Stimulated activated CD4-positive, alpha-beta T cell treated with anti-CD3 and anti-CD28 coated beads, Interleukin-4, amount 100 ng/mL, for 48 hours (primary cell): ENCODE data around the gene FAM234B.
"Not testable (repeated sequence)": the region's sequence is repeated elsewhere in the genome, so short reads cannot be mapped to it uniquely, and the experiment has no call there.

ENCODE experiments used
- DNase-seq, 2 donors: peaks; one replicate each; pipeline ENCODE4 v3.0.0-alpha.2; 2020; ENCODE audit warnings: low read depth in 2 of 2

The FAM234B gene

DNA sequence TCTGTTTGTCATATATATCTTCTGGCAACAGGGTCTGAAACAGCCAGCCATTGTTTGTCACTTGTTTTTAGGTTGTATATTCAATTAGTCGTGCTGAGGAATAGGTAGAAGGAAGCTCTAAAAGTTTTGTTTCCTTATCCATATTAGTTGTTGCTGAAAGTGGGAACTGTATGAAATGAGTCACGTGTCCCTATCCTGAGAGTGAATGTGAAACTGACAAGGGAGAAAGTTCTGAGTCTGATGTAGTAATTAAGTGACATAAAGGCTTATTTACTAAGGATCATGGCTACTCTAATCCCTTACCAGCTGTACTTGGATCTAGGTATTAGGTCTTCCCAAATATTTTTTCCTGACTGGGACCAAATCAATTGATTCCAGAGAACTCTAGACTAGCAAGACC is 16.4 kb downstream of the FAM234B start:
- no peak for DNase-seq

DNA sequence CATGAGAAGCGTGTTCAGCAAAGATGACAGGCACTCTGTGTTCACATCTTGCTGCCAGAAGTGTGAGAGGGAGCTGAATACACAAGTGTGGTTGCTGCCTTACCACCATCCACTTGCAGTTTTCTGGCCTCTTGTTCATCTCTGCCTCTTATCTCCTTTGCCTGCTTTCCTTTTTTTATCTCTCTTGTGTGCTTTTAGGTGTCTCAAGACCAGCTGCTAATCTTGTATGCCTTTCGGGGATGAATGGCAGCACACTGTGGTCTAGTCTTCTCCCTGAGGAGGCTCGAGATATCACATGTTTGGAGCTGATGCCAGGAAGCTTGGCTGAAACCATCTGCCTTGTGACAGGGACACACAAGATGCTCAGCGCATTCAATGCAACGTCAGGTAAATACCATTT is 17.2 kb downstream of the FAM234B start:
- DNase-seq, result no peak

DNA sequence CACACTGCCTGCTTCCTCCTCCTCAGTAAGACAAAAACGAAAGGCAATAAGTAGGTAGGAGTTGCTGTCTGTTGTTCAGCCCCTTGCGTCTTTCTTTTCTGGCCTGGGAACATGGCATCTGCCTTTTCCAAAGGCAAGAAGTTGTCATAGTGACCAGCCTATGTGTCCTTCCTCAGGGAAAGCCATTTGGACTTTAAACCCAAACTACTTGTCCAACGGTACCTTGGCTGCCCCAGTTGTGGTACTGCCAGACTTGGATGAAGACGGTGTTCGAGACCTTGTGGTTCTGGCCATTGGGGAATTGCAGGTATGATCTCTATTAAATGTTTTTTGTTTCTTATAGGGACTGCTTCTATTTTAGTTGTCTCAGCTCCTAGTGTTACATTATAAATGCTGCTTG is 18.5 kb downstream of the FAM234B start:
- DNase-seq, result no peak

GRCh38 chr12:13066014-13066413 is 21.8 kb downstream of the FAM234B start:
- no peak for DNase-seq

DNA sequence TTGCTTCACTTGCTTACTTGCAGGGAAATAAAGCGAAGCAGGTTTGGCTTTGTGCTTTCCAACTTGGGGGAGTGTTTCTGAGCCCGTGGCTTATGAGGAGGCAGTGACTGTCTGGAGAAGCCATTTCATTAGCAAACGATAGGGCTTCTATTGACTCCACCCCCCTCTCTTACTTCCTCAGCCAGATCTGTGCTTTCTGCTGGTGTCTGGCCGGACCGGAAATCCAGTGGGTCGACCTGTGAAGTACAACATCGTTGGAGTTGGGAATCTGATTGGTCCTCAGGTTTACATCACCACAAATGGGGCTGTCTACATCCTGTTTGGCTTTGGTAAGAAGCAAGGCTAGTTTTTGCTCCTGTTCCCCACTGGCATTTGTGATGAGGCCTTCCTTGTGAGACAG is 22.3 kb downstream of the FAM234B start:
- DNase-seq, result no peak

DNA sequence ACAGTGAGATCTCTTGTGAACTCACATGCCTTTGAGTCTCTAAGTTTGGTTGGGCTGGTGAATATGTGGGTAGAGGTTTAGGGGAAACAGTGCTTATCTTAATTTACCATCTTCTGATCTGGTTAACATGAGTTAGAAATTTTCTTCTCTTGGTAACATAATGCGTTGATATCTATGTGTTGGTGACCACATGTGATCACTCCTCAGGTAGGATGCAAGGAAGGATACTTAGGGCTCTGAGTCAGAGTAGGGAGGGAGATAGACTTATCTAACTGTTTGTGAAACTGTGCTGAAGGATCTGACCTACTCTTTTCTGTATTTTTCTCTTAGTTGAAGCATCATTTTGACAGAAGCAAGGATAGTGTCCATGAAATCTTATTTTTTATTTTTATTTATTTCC is 23.1 kb downstream of the FAM234B start:
- no peak for DNase-seq

DNA sequence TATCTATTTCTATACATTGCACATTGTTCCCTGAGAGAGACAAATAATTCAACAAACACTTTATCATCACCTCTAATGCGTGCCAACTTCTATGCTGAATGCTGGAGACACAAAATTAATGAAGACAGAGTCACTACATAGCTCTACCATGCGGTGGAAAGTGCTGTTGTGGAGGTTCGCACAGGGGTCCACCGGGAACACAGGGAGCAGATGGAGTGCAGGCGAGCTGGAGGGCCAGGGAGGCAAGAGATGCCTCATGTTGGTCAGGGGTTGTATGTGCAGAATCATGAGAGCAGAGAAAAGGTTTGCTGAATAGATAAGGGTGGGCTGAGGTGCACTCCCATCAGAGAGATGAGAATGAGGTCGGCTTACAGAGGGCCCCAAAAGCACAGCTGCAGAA is 25.2 kb downstream of the FAM234B start:
- DNase-seq, result no peak

GRCh38 chr12:13071305-13072280 is 27.4 kb downstream of the FAM234B start:
- no peak for DNase-seq

DNA sequence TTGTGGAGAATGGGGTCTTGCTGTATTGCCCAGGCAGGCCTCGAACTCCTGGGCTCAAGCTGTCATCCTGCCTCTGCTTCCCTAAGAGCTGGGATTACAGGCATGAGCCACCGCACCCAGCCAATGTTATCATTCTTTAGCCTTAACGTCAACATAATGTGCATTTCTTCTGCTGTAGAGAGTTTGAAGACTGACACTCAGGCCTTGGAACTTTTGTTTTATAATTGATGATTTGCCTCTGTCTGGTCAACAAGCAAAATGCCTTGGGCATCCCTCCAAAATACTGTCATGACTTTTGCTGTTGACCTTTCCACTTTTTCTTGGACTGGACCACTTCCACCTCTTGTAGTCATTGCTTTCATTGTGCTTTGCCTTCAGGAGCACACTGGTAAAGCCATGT is 29.0 kb downstream of the FAM234B start:
- DNase-seq, result no peak

DNA sequence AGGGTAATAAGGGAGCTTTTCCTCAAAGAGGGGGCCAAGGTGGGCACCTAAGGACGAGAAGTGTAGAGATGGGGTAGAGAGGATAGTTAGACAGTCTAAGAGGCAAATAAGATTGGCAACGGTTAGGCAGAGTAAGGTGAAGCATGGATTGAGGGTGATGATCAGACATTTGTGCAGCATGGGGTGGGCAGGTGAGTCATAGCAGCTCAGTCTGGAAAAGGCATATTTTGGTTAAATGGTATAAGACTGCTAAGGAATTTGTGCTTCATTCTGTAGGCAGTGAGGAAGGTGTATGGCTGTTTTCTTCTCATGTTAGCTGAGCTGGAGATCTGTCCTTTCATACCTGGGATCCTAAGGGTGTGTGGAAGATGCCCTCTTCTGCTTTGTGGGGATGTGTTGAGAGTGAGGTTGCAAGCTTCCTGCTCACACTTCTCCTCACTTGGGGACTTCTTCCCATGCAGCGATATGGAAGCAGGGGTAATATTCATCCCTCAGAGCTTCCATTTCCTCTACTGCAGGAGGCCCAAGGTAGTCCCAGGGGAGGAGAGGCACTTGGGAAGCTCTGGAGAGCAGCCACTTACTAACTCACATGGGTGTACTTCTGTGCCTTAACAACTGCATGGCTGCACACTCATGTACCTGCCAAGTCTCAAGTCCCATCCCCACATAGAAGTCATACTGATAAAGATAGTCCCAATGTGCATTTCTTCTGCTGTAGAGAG is 30.4 kb downstream of the FAM234B start:
- DNase-seq, result no peak

GRCh38 chr12:13075118-13075480 is 30.9 kb downstream of the FAM234B start:
- no peak for DNase-seq

DNA sequence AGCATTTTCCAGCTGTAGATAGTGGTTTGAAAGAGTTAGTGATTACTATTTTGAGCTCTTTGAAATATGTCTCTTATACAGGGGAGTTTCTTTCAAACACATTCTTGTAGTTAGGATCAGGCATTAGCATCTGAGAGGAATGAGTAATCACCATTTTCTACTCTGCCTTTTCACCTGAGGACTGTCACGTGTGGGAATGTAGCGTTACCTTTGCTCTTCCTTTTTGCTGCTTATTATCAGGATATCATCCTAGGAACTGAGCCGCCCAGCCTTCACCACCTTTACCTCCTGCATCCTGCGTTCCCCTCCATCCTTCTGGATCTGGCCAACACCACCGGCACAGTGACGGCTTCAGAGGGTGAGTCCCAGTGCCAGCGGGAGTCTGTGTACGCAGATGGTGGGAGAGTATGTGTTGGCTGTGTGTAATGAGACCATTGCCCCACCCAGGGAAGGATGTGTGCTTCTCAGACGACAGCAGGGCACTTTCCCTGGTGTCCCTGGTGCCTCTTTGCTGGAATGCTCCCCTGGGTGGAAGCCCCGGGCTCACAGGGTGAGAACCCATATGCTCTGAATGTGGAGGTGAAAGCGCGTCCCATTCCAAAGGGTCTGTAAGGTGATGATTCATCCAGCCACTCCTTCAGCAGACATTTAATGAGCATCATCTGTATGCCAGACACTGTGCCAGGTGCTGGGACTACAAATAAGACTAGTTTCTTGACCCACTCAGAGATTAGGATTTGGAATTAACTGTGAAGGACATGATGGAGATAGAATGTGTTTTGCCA is 31.8 kb downstream of the FAM234B start:
- no peak for DNase-seq

GRCh38 chr12:13079440-13079906 is 35.3 kb downstream of the FAM234B start:
- DNase-seq, result no peak

GRCh38 chr12:13080266-13080665 is 36.1 kb downstream of the FAM234B start:
- no peak for DNase-seq

DNA sequence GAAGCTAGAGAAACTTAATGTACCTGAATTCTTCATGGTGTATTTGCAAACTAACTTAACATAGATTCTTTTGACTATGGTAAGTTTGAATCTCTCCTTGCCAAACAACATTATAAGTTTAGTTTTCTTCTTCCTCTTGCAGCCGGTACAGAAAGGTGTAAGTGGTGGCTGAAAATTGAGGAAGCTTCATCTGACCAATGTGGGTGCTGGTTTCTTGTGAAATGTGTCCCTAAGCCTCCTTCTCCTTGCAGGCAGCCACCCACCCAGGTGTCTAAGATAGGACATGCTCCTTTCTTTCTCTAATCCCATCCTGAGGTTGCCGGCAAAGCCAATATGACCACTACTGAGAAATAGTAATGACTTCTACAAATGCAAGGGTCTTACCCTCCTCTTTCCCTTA is 38.7 kb downstream of the FAM234B start:
- DNase-seq, result no peak

DNA sequence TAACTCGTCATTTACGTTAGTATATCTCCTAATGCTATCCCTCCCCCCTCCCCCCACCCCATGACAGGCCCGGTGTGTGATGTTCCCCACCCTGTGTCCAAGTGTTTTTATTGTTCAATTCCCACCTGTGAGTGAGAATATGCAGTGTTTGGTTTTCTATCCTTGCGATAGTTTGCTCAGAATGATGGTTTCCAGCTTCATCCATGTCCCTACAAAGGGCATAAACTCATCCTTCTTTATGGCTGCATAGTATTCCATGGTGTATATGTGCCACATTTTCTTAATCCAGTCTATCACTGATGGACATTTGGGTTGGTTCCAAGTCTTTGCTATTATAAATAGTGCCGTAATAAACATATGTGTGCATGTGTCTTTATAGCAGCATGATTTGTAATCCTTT is 39.5 kb downstream of the FAM234B start:
- not testable (repeated sequence) for DNase-seq

DNA sequence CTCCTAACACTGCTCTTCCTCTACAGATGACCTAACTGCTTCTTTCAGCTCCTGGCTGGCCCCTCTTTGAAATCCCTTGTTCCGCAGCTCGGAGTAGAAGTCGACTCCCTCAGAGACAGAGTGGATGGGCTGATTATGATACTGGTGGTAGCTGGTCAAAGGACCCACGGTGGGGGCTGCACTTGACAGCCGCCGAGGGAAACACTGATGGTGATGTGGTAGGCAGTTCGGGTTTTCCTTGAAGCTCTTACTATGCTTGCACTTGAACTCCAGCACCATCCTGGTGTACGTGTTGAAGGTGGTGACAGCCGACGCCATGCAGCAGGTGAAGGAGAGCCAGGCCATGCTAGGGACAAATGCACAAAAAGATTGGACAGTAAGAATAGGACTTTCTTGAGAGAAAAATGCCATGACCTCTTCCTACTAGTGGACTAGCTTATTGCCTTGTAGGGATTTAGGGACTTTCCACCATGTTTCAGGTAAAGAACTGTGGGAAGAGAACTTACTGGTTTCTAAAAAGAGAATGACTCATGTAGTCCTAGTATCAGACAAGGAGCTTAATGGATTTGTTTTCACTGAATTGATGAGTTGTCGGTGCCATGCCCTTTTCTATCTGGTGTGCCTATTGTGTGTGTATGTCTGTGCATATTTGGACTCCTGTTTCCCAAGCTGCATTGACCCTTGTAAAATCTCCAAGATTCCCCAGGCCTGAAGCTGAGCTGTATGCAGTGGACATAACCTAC is 40.9 kb downstream of the FAM234B start:
- no peak for DNase-seq

DNA sequence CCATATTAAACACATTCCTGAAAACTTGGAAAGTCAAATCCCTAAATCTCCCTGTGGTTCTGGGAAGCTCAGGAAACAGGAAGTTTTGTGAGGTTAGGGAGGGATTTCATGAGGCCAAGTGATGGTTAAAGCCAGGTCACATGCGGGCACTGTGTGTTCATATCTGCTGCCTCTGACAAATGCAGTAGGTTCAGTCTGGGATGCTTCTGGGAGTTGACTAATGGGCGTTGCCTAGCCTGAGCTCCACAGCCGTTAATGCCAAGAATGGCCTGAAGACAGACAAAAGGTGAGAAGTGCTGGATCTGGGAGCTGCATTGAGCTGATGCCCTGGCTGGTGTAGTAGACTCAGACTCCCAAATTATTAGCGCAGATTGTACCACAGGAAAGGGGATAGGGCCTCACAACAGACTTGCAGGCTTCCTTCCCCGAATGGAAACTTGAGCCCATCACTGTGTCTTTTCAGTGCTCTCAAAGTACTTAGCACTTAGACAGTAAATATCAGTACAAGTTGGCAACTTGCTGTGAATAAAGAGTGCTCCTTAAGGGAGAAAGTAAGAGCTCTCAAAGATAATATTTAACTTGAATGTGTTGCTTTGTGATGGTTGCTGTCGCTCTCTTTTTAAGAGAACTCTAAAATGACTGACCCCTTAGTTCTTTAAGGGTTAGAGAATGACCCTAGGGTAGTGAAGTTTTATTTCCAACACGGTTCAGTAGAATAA is 41.9 kb downstream of the FAM234B start:
- DNase-seq, result no peak

- DNase-seq, result no peak
These were observed 43.6 kb downstream of the FAM234B start for GRCh38 chr12:13087766-13088165.

GRCh38 chr12:13088496-13088895 is 44.3 kb downstream of the FAM234B start:
- no peak for DNase-seq

DNA sequence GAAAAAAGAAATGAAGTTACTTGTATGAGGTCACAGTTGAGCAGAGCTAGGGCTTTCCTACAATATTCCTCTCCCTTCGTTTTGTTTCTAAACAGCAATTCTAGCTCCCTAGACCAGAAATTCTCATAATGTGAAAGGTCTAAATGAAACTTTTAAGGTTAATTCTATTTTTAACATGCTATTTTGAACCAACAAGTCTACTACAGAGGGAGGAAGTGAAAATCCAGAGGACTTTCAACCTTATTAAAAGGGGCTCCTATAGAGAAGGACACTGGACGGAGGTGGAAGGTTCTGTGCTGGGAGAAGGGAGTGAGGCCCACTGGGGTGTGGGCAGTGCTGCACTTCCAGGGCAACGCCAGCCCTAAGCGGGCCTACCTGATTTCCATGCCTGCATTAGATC is 45.9 kb downstream of the FAM234B start:
- no peak for DNase-seq
